Thyroid gland (tissue), 4 donors: ENCODE results near the gene MAD1L1. TPM values are rescaled to one million over a fixed set of nuclear protein-coding genes. Genes with fewer than 3 reads are reported as not detected.

Experiments
- DNase-seq, 2 donors: peaks; one replicate each; pipeline ENCODE4 v3.0.0-alpha.2; 2019
- H3K27ac ChIP-seq, 3 donors: fragments of 200-600 bp; sonication (generic); 1 replicate in 2 of 3; 2 replicates in 1 of 3; pipeline ENCODE4 v1.5.1; 2016 to 2019; ENCODE audit warnings: mild to moderate bottlenecking in 1 of 3, moderate library complexity in 1 of 3
- H3K27me3 ChIP-seq: fragments of 200-600 bp; sonication (generic); one replicate; pipeline ENCODE4 v1.5.1; 2019
- H3K36me3 ChIP-seq, 2 donors: fragments of 200-600 bp; sonication (generic); one replicate each; pipeline ENCODE4 v1.5.1; 2016 to 2019
- H3K4me1 ChIP-seq, 2 donors: fragments of 200-600 bp; sonication (generic); one replicate each; pipeline ENCODE4 v1.5.1; 2017 to 2019
- H3K4me3 ChIP-seq, 3 donors: fragments of 200-600 bp; sonication (generic); replicated peaks in 1 of 3; 1 replicate in 2 of 3; 2 replicates in 1 of 3; pipeline ENCODE4 v1.5.1; 2016; ENCODE audit warnings: mild to moderate bottlenecking in 1 of 3
- H3K9me3 ChIP-seq: fragments of 200-600 bp; sonication (generic); one replicate; pipeline ENCODE4 v1.5.1; 2017
- POLR2A ChIP-seq, 2 donors: fragments of 450-650 bp; IDR thresholded peaks; one replicate each; pipeline ENCODE4 v1.6.1; 2017; ENCODE audit warnings: antibody characterized with exemption in 2 of 2, mild to moderate bottlenecking in 2 of 2, moderate library complexity in 1 of 2
- WGBS, 2 donors: methylation state at CpG; one replicate each; pipeline ENCODE4 v1.1.5; 2017; 5-methylcytosine and 5-hydroxymethylcytosine counted together
- intact Hi-C: fragments of 100-400 bp; cut with DNase I; formaldehyde crosslinking; loops from one replicate; pipeline ENCODE4 v1.15.1; 2023
- total RNA-seq, 4 donors: library from RNA; depleted of rRNA; stranded (reverse); fragments of >200 nt; gene quantifications; one replicate each; pipeline ENCODE4 v1.2.3, GENCODE V29; 2016
- TF ChIP-seq, protein P1 (sequence below), 6 experiments: fragments of 200-600 bp in 3 of 6; fragments of 450-650 bp in 3 of 6; sonication (generic) in 3 of 6; IDR thresholded peaks; one replicate each; pipeline ENCODE4 v1.5.1; 2016 to 2019; ENCODE audit warnings: antibody characterized with exemption in 6 of 6, mild to moderate bottlenecking in 2 of 6, inconsistent platforms in 1 of 6, moderate library complexity in 1 of 6

MAD1L1 gene
- total RNA-seq, 4 donors from 2014 or later: 27.4 to 38.6 (median 33.9) TPM

DNA sequence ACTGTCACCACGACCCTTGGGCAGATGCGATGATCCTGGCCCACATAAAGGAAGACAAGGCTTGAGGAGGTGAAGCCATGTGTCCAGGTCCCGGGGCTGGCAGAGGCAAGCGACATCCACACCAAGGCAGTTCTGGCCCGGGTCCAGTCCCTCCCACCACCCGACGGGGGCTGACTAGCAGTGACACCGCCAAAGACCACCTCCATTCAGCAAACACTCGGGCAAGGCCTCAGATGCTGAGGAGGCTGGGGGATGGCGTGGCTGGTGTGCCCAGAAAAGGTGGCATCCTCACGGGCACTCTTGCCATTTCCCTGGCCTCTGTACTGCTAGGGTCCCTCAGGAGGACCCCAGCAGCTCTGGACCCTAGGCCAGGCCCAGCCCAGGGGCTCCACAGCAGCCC is 343.7 kb downstream of the MAD1L1 start:
- H3K4me3 ChIP-seq: no peak overlapping the region
- no peaks in the 10 kb centered on the region for H3K27me3 ChIP-seq
- H3K4me1 ChIP-seq: no peaks in the 10 kb centered on the region
- no peak overlapping the region for H3K27ac ChIP-seq
- H3K36me3 ChIP-seq: no peaks in the 10 kb centered on the region
- H3K9me3 ChIP-seq: no peaks in the 10 kb centered on the region
- no peak for TF ChIP-seq POLR2A (IDR thresholded peaks at IDR 0.05)
- TF ChIP-seq, protein P1, sequence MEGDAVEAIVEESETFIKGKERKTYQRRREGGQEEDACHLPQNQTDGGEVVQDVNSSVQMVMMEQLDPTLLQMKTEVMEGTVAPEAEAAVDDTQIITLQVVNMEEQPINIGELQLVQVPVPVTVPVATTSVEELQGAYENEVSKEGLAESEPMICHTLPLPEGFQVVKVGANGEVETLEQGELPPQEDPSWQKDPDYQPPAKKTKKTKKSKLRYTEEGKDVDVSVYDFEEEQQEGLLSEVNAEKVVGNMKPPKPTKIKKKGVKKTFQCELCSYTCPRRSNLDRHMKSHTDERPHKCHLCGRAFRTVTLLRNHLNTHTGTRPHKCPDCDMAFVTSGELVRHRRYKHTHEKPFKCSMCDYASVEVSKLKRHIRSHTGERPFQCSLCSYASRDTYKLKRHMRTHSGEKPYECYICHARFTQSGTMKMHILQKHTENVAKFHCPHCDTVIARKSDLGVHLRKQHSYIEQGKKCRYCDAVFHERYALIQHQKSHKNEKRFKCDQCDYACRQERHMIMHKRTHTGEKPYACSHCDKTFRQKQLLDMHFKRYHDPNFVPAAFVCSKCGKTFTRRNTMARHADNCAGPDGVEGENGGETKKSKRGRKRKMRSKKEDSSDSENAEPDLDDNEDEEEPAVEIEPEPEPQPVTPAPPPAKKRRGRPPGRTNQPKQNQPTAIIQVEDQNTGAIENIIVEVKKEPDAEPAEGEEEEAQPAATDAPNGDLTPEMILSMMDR (IDR thresholded peaks at IDR 0.05): no peak
- intact Hi-C loops: no loop called here
- 97 to 100% methylated on average over 3 to 11 of the region's 11 CpGs for WGBS, 2 donors
- DNase-seq: no peak

DNA sequence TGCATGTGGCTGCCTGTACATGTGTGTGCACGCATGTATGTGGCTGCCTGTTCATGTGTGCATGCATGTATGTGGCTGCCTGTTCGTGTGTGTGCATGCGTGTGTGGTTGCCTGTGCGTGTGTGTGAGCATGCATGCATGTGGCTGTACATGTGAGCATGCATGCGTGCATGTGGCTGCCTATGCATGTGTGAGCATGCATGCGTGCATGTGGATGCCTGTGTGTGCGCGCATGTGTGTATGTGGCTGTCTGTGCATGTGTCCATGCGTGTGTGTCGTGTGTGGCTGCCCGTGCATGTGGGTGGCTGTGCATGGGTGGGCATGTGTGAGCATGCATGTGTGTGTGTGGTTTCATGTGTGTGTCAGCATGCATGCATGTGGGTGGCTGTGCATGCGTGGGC is 344.3 kb downstream of the MAD1L1 start:
- Histone ChIP-seq H3K4me3 (no peak overlapping the region), H3K27ac (no peak overlapping the region), H3K36me3 (no peaks in the 10 kb centered on the region), H3K9me3 (no peaks in the 10 kb centered on the region), H3K27me3 (no peaks in the 10 kb centered on the region), H3K4me1 (no peaks in the 10 kb centered on the region)
- TF ChIP-seq, protein P1 (IDR thresholded peaks at IDR 0.05): no peak
- no peak for TF ChIP-seq POLR2A (IDR thresholded peaks at IDR 0.05)
- intact Hi-C loops: no loop called here
- WGBS, 2 donors: 91 to 99% methylated on average over 12 of the region's 12 CpGs
- no peak for DNase-seq

DNA sequence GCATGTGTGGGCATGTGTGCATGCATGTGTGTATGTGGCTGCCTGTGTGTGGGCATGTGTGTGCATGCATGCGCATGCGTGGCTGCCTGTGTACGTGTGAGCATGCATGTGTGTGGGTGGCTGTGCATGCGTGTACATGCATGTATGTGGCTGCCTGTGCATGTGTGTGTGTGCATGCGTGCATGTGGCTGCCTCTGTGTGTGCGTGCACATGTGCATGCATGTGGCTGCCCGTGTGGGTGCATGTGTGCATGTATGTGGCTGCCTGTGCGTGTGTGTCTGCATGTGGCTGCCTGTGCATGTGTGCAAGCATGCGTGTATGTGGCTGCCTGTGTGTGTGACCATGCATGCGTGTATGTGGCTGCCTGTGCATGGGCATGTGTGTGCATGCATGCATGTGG is 345.5 kb downstream of the MAD1L1 start:
- Histone ChIP-seq H3K36me3 (no peaks in the 10 kb centered on the region), H3K9me3 (no peaks in the 10 kb centered on the region), H3K4me3 (no peak overlapping the region), H3K4me1 (no peaks in the 10 kb centered on the region), H3K27me3 (no peaks in the 10 kb centered on the region), H3K27ac (no peak overlapping the region)
- intact Hi-C loops: no loop called here
- TF ChIP-seq, protein P1 (IDR thresholded peaks at IDR 0.05): no peak
- DNase-seq: no peak
- 95 to 100% methylated on average over 2 to 10 of the region's 10 CpGs for WGBS, 2 donors

DNA sequence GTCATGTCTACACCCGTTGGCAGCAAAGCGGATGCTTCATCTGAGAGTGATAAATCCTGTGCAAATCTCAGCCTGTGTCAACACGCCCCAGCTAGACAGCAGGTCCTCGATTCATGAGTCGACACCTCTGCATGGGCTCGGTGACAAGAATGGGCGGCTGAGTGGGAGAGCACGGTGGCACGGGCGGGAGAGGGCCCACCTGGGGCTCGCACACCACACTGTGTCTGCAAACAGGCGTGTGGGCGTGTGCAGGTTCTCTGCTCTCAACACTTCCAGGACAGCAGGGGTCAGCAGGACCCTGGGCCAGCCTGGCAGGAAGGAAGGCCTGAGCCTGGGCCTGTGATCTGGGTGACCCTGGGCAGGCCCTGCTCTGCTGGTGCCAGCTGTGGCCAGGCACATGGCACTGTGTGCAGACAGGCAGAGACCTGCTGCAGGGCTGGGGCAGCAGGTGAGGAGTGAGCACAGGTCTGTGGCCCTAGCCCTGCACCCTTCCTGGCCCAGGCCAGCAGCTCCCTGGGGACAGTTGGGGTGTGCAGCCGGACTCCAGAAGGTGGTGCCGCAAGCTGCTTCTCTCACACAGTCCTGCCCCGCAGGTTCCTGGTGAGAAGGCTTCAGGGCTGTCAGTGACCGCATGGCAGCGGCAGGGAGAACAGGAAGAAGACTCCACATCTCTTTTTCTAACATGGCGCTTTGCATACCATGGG is 346.2 kb downstream of the MAD1L1 start:
- TF ChIP-seq, protein P1 (IDR thresholded peaks at IDR 0.05): no peak
- no peak for TF ChIP-seq POLR2A (IDR thresholded peaks at IDR 0.05)
- Histone ChIP-seq H3K9me3 (no peaks in the 10 kb centered on the region), H3K36me3 (no peaks in the 10 kb centered on the region), H3K4me3 (no peak overlapping the region), H3K27me3 (no peaks in the 10 kb centered on the region), H3K27ac (no peak overlapping the region), H3K4me1 (no peaks in the 10 kb centered on the region)
- intact Hi-C loops: no loop called here
- no peak for DNase-seq
- WGBS, 2 donors: 94% methylated on average over 11 to 15 of the region's 19 CpGs

DNA sequence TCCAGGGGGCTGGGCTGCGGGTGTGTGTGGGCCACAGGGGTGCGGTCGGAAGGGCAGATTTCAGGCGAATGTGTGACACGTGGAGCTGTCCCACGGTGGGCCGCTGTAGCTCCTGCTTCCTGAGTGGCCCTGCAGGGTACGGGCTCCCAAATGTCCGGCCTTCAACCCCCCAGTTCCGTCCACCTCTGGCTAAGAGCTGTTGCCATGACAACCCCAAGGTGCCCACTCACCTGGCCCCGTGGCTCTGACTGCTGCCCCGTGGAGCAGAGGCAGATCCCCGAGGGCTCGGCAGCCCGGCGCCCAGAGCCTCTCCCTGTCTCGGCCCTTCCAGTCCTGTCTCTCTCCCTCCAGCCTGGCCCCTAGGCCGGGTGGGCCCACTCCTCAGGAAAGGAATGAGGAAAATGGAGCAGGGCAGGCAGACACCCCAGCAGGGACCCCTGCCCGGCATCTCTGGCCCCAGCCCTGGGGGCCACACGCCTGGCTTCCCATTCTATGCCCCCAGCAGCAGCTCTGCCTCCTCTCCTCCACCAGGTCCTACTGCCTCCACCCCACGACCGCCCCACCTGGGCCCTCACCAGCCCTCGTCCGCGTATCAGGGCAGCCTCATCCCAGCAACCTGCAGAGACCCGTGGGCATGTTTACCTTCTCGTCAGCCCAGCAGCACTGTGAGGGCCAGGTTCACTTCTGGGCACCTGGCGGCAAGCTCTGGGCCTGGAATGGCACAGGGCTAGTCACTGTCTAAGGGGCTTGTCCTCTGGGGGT is 347.1 kb downstream of the MAD1L1 start:
- Histone ChIP-seq H3K36me3 (no peaks in the 10 kb centered on the region), H3K4me1 (no peaks in the 10 kb centered on the region), H3K4me3 (no peak overlapping the region), H3K27me3 (no peaks in the 10 kb centered on the region), H3K9me3 (no peaks in the 10 kb centered on the region), H3K27ac (no peak overlapping the region)
- DNase-seq: no peak
- intact Hi-C loops: no loop called here
- 91 to 92% methylated on average over 10 to 24 of the region's 28 CpGs for WGBS, 2 donors
- TF ChIP-seq, protein P1 (IDR thresholded peaks at IDR 0.05): no peak
- TF ChIP-seq POLR2A (IDR thresholded peaks at IDR 0.05): no peak
